ENCODE results near the gene MECP2.

Gene MECP2

DNA sequence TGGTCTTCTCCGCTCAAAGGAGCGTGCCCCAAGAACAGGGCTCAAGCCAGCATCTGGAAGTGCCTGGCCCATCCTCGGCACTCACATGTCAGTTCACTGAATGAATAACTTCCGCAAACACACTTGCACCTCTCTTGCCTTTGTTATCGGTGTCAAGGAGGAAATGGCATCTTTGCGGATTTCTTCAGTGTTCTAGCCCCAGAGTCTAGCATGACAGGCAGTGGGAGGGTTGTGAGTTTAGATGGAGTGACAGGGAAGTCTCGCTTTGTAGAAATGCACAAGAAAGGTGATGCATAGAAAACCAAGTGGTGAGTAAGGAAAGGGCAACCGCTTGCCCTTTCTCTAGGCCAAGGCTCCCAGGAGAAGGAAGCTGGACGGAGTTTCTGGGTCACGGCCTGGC lies 17.6 kb upstream of the MECP2 start:
- no peak for DNase-seq

DNA sequence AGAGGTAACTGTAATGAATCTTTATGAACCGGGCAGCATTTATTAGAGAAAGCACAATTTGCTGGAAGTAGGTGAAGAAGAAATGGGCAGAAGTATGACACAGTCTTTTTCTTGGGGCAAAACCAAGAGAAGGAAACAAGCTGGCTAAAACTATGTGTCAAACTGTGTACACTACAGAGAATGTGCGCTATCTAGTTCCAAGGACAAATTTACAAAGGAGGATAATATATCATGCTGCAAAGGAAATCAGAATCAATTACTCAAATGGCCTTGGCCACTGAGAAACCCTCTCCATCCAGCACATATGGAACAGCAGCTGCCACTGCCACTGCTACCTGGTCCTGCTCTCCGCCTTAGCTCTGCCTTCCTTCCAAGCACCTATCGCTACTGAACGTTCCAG lies 17.1 kb upstream of the MECP2 start:
- DNase-seq = no peak

DNA sequence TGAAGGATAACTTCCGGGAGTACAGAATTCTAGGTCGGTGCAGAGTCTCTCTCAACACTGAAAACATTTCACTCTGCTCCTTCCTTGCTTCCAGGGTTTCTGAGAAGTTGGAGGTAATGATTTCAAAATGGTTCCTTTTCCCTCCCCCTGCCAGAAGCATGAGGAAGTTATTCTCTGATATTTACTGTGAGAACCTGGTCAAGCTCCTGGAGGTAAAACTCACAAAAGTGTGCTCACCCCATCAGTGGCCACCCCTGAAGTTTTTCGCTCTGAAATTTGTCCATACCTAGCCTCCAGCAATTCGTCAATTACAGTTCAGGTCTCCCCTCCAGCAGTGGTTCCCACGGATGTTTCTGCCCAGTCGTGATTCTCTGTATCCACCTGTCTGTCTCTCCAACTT lies 16.2 kb upstream of the MECP2 start:
- DNase-seq = no peak

DNA sequence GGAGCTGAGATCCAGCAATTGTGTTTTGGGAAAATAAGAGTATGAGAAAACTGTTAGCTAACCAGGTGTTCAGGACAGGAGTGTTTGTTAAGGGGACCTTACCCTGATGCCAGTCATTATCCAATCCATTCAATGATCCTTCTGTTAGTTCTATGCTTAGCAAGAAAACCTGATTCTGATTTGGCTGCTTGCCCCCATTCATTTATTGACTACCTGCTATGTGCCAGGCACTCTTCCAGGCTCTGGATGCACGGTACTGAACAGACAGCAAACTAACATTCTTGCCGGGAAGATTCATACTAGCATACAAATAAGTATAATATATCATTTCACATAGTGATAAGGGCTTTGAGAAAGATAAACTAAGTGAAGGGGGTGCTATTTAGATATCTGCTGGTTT lies 1.0 kb upstream of the MECP2 start:
- DNase-seq = no peak

DNA sequence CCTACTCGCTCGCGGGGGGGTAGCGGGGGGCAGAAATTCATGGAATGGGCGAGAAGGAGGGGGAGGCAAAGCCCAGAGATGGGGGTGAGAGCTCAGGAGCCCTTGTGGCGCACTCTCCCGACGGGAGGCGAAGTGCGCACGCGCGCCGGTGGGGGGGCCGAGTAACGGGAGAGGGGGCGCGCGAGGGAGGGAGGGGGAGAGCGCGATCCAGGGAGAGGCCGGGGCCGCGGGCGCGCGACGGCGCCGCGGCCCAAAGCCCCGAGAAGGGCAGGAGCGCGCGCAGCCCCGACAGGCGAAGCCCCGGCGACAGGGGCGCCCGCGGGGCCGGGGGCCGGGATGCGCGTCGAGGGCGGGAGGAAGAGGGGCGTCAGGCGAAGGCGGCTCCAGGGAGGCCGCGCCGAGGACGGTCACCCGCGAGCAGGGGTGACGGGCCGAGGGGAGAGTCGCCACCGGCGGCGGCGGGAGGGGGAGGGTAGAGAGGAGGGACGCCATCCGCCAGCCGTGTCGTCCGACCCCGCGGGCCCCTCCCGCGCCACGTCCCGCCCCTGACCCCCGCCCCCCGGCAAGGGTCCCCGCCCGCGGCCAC lies 421 bp downstream of the MECP2 start:
- peak; percentile 77 to 86 for DNase-seq

DNA sequence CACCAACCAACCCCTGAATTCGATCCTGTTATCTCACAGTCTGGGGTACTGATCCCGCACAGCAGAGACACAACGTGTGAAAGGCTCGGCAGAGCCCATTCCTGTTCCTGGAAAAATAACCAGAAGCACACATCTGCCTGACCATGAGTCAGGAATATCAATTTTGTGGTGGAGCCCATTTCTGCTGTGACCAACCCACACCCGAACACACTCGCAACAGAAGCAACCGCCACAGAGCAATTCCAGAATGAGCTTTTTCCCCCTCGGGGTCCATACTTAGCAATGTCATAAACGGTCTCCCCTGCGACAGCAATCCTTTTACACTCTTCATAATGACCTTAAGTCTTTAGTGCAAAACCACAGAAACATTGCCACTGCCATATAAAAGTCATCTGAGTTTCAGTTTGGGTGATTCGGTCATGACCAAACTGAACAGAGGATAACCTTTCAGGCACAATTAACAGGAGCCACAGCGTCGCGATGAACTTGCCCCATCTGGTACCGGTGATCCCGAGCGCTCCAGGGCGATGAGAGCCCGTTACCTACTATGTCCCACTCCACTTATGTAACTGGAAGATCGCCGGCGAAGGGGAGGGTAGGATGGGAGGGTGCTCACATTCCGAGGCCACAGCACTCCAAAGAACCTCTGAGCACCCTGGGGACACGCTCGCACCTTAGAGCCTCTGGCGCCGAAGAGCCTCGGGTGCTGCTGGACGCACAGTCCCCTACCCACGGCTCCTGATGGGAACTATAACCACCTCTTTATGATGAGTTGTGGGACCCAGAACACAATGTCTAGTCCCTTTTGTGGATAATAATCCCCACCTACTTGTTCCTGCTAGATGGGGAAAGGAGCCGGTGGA lies 1.1 kb downstream of the MECP2 start:
- no peak for DNase-seq

DNA sequence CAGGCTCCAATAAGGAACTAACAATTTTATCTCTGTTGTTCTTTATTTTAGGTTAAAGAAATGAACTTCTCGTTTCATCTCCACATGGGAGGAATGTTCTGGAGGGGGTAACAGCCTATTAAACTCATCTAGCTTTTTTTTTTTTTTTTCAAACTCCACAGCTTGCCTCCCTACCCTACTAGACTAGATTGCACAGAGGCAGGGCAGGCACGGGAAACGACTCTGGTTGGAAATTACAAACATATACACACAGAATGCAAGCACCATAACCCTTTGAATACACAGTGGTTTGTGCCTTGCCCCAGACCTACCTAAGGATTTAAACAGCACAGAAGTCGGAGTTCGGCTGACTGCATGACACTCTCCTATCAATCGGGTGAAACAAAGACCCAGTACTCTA lies 2.7 kb downstream of the MECP2 start:
- DNase-seq = no peak

DNA sequence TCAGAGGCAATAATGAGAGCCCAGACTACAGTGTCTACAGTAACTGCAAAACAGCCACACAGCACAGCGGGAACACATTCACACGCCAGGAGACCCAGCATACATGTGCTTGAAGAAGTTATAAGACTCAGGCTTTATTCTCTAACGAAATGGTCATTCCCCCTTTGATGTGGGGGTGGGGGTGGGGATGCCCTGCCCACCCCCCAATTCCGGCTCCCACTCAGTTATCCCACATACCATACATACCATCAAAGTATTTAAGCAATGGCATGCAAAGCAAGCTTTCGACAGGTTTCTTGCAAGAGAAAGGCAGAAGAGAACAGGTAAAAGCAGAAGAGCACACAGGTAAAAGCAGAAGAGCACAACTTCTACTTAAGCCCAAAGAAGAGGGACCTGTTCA lies 3.6 kb downstream of the MECP2 start:
- DNase-seq = no peak

DNA sequence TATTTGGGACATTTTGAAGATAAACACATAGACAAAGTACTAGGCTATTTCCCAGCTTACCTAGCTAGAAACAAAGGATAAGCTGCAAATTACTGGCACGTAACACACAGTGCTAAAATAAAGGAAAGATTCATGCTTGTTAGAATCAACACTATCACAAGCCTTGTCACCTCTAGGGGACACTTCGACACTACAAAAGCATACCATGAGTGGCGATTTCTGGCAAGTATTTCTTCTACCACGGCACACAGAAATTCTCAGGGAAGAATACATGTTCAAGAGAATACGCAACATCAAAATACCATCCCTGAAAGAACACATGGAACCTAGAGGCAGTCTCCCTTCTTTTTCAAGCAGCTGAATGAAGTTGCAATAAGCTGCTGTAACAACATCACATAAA lies 5.1 kb downstream of the MECP2 start:
- no peak for DNase-seq

DNA sequence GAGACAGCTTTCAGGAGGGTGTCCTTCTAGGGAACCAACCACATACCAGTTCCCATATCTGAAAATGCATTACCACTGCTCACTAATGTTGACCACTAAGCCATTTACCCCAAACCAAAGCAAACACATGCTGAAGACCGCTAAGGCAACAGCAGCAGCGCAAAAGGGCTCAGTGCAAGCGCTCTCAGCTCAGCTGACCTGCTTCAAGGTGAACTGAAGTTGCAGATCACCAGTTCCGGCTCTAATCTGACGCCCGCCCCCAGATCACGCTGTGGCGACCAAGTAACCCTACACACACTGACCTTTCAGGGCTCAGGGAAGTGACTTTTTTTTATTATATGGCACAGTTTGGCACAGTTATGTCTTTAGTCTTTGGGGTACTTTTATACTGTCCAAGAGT lies 5.8 kb downstream of the MECP2 start:
- no peak for DNase-seq

DNA sequence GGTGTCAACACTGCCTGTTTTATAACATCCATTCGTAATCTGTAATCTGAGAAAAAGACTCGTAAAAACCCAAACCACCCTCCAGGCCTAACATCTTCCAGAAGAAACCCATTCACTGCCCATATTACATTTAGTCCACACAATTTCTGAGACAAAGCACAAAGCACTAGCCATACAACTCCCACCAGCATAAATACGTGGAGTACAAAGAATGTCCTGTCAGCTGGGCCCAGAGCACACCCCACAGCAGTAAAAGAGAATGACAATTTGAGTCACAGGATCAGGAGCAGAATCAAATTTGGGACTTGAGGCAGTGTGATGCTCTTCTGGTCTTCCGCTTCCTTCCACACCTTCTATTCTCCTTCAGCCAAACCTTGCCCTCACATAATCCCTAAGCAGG lies 6.8 kb downstream of the MECP2 start:
- DNase-seq = no peak

DNA sequence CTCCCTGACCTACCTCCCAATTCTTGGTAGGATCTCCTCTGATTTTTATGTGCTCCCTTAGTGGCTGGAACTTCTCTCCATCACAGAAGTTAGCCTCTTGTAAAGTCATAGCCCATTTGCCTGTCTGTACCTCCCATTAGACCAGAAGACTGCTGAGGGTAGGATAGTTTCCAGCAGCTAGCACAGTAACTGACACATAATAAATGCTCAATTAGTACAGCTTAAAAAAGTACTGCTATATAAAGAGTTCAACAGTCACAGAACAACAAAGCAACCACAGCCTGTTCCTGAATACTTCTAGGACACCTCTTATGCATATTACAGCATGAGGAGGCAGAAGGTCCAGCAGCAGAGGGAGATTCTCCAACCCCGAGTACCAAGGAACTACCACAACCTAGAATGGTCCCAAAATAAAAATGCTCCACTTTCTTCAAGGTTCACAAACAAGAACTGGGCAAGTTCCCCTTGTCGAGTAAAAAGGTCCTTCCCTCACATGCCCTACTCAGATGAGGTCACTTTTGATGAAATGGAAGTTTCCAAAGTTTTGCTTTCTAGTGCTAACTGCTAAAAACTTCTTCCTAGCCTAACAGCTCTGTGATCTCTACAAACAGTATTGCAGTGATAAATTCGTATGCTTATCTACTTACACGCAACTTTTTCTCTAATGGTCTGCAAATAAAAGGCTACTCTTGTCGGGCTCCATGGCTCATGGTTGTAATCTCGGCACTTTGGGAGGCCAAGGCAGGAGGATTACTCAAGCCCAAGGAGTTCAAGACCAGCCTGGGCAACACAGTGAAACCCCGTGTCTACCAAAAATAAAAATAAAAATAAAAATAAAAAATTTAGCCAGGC lies 12.8 kb downstream of the MECP2 start:
- no peak for DNase-seq

DNA sequence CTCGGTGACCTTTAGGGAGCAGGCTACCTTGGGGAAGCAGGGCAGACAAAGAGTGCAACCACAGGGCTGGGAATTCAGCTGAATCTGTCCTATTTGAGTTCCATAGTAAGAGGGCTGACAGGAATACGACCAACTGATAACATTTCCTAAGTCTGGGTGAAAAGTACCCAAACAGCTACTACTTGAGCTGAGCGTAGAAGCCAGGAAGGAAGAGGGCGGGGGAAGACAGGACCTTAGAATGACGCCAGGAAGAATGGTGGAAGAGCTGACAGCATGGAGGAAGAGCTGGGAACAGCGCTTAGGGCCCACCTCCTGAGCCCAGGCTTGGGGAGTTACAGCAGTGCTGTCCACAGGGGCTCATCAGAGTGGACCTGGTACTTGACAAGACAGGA lies 14.4 kb downstream of the MECP2 start:
- no peak for DNase-seq

DNA sequence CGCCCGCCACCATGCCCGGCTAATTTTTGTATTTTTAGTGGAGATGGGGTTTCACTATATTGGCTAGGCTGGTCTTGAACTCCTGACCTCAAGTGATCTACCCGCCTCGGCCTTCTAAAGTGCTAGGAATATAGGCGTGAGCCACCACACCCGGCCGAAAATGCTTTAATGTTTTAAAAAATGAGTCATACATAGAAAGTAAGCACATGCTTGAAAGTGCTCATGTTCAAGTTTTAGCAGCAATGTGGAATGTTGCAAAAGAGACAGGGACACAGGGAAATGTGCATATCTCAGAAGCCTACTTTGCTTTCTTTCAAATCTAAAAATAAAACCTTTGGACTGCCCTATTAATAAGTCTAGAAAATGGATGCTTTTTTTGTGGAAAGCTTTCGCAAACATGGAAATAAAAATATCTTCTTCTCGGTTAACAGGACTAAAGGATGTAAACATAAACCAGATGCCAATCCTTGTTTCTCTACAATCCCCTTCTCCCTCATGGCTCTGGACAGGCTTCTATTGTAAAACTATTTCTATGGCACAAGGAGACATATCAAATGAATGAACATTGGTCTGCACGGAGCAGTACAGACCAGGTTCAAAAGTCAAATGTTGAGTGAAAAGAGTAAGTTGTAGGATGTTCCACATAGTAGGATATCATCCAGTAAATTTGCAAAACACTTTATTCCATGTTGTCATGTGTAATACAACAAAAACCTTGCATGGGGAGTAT lies 15.0 kb downstream of the MECP2 start:
- DNase-seq = no peak

DNA sequence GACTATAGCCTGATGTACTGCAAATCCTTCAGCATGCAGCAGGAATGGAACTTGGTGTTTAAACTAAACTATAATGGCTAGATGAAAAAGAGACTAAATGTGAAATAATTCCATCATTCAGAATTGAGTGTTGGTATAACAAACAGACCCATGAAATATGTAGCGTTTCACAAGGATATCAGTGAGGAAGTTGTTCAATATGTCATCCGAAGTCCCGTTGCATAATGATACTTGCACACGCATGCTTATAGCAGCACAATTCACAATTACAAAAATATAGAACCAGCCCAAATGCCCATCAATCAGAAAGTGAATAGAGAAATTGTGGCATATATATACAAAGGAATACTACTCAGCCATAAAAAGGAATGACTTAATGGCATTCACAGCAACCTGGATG lies 20.4 kb downstream of the MECP2 start:
- no peak for DNase-seq

DNA sequence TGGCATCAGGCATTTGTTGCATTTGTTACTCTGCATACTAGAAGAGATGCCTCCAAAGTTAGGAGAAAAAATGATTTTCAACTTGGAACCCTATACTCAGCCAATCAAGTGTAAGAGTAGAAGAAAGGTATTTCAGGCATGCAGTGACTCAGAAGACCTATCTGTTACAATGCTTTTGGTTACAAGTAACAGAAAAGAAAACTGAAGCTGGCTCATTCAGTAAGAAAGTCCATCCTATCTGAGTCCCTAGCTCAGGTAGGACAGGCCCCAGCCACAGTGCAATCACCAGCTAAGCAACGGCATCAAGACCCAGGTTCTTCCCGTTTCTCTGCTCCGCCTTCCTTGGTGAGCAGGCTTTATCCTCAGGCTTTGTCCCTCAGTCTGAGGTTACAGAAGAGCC lies 23.3 kb downstream of the MECP2 start:
- DNase-seq = no peak

DNA sequence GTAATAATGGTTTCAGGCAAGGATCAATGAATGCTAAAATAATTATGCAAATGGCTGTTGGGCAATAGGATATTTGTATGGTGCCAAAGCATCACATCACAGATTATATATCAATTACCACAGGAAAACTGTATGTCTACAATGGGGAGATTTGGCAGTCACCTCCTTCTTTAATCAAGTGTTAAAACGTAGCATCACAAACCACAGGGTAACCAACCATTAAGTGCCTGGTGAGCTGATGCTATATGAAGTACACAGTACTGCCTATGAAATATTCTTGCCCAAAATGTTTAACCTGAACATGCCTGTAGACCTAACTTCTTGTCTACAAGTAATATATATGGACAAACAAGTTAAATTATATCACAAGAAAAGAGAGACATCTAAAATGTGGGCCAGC lies 25.3 kb downstream of the MECP2 start:
- DNase-seq = no peak

DNA sequence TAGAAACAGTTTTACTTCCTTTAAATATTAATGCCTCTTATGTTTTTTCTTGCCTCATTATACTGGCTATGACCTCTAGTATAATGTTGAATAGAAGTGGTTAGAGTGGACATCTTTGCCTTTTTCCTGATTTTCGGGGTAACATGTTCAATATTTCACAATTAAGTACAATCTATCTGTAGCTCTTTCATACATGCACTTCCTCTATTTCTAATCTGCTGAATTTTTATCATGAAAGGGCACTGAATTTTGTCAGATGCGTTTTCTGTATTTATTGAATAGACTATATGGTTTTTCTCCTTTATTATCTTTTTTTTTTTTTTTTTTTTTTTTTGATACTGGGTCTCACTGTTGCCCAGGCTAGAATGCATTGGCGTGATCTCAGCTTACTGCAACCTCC lies 29.0 kb downstream of the MECP2 start:
- no peak for DNase-seq

DNA sequence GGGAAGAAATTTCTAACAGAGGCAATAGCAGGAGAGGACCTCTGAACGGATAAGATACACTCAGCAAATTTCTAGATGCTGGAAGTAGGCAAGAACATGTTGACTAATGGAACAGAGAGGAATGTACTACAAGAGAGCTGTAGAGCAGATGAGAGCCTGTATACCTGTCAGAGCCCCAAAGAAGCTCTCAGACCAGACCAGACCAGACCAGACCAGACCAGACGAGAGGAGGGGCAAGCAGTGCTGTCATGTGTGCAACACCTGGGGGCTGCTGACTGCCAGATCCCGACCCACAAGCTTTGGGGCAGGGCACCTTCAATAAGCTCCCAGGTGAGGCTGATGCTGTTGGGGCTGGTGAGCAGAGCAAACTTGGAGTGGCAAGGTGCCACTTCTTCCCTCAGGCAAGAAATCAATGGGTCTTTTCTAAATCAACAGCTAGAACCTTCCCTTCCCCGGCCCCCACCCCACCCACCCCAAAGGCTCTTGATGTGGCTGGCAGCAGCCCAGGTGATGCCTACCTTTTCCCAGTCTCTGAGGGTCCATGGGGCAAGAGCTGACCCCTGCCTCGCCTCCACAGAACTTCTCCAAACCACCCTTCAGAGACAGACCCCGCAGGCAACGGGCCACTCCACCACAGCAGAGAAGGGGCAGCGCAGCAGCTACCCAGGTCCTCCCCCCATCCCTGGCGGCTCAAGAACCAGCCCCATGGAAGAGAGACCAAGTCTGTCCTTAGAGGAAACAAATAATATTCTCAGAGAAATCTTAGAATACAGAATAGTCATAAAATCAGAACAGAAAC lies 32.7 kb downstream of the MECP2 start:
- DNase-seq = no peak

DNA sequence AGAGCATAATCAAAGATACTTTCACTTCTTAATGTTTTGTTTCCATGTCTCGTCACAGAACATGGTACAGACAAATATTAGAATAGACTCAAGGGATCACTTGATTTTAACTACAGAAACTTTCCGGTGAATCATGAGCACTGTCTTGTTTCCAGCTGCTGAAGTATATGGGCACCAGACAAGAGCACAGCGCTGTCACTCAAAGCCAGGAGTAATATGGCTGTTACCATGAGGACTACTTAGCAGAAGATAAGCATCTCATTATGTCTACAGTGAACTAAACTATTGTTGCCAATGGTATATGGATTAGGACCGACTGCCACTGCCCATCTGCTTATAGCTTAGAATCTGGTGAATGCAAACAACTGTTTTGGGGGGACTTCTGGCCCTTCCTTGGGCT lies 34.3 kb downstream of the MECP2 start:
- no peak for DNase-seq

DNA sequence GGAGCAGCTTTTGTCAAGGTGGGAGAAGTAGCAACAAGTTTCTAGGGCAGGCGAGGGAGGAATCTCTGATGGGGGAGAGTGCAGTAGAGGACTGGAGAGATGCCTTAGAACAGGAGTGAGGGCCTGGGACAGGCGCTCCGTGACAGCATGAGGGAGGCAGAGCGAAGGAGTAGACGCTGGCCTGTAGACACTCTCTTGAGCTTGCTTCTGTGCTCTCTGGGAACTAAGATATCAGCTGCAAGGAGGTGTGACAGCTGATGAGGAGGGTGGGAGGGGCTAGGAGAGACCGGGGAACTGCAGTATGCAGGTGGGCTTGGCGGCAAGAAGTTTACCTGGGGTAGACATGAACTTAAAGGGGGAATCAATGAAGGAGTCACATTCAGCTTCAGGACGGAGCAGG lies 35.7 kb downstream of the MECP2 start:
- DNase-seq = no peak

DNA sequence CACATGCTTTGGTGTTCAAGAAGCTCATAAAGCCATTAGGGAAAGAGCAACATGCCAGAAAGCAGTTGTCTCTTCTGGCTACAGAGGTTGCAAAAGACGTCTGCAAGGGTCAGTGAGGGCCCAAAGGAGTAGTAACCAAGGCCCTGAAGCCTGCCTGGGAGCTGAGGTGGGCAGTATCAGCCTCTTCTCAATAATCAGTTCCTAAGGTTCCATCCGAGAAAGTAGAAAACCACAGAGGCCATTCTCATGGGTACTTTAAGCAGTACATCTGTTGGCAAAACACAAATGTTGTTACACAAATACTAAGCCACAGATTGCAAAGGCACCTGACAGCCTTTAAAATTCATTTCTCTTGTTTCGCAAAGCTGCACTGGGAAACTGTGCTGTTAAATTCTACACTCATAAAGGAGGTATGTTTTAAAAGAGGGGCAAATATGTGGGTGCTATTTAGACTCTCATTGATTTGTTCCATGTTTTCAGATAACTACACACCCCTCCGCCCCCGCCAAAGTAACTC lies 37.7 kb downstream of the MECP2 start:
- DNase-seq = no peak
